IMR-90 (cell line): Measurements from ENCODE around the gene HMGXB3. TPM values are rescaled to one million over a fixed set of nuclear protein-coding genes. Genes with fewer than 3 reads are reported as not detected.

ENCODE experiments used
- ATAC-seq: fragments of 200-7000 bp; cut with Tn5 transposase; 2 replicates; pipeline ENCODE4 v1.9.1; 2020; ENCODE audit warnings: low read depth, mild to moderate bottlenecking, moderate library complexity
- BruUV-seq: library from RNA; stranded (reverse); fragments of 400-500 nt; replicated peaks from 2 replicates; lab custom pipeline; 2021; lab: Mats Ljungman, UMichigan
- CTCF ChIA-PET: fragments of 300-600 bp; formaldehyde crosslinking; extraction: SDS; loops from one replicate; lab custom pipeline; 2021; ENCODE audit warnings: antibody characterized with exemption; lab: Yijun Ruan, JAX
- POLR2A ChIA-PET: fragments of 300-600 bp; sonication (Branson Sonifier 250); formaldehyde crosslinking; loops from one replicate; lab custom pipeline; 2022; ENCODE audit warnings: antibody characterized with exemption; ENCODE audit not compliant: unreplicated experiment; lab: Charles Lee
- DNase-seq: peaks from one replicate; pipeline ENCODE4 v3.0.0; 2013
- H2AFZ ChIP-seq: replicated peaks from 2 replicates; pipeline ENCODE3; 2013; ENCODE audit warnings: low read length, mild to moderate bottlenecking; ENCODE audit not compliant: poor library complexity
- H2AK5ac ChIP-seq: 2 replicates; pipeline ENCODE4 v1.6.1; 2013; ENCODE audit warnings: low read depth, low read length, inconsistent platforms
- H2AK9ac ChIP-seq: replicated peaks from 2 replicates; pipeline ENCODE3; 2013; ENCODE audit warnings: mild to moderate bottlenecking, low read depth, low read length, moderate library complexity; ENCODE audit not compliant: poor library complexity
- H2BK120ac ChIP-seq: 2 replicates; pipeline ENCODE4 v1.6.1; 2013; ENCODE audit warnings: low read depth, low read length, inconsistent platforms
- H2BK15ac ChIP-seq: 3 replicates; pipeline ENCODE4 v1.6.1; 2013; ENCODE audit warnings: low read depth, low read length, inconsistent platforms
- H2BK20ac ChIP-seq: 2 replicates; pipeline ENCODE4 v1.6.1; 2013; ENCODE audit warnings: low read depth, mild to moderate bottlenecking, inconsistent platforms, low read length, moderate library complexity
- H2BK5ac ChIP-seq: 2 replicates; pipeline ENCODE4 v1.6.1; 2013; ENCODE audit warnings: mild to moderate bottlenecking, low read depth, low read length, inconsistent platforms; ENCODE audit not compliant: poor library complexity, severe bottlenecking
- H3K14ac ChIP-seq: replicated peaks from 2 replicates; pipeline ENCODE4 v1.6.1; 2013; ENCODE audit warnings: low read depth, low read length, inconsistent platforms
- H3K18ac ChIP-seq: 2 replicates; pipeline ENCODE4 v1.6.1; 2013; ENCODE audit warnings: low read depth, low read length, control low read depth
- H3K23ac ChIP-seq: 2 replicates; pipeline ENCODE4 v1.6.1; 2013; ENCODE audit warnings: low read depth, low read length, inconsistent platforms
- H3K27ac ChIP-seq: 2 replicates; pipeline ENCODE4 v1.5.1; 2013; ENCODE audit warnings: mild to moderate bottlenecking, control low read depth, low read length; ENCODE audit not compliant: insufficient read depth
- H3K27me3 ChIP-seq: 2 replicates; pipeline ENCODE4 v1.6.1; 2013; ENCODE audit warnings: low read length; ENCODE audit not compliant: control insufficient read depth, insufficient read depth
- H3K36me3 ChIP-seq: 2 replicates; pipeline ENCODE4 v1.6.1; 2013; ENCODE audit warnings: low read length, mixed read lengths; ENCODE audit not compliant: control insufficient read depth, insufficient read depth
- H3K4ac ChIP-seq: 2 replicates; pipeline ENCODE4 v1.6.1; 2013; ENCODE audit warnings: low read depth, low read length, inconsistent platforms
- H3K4me1 ChIP-seq: 2 replicates; pipeline ENCODE4 v1.6.1; 2013; ENCODE audit warnings: low read length, mixed read lengths; ENCODE audit not compliant: control insufficient read depth, insufficient read depth
- H3K4me2 ChIP-seq: 2 replicates; pipeline ENCODE4 v1.6.1; 2013; ENCODE audit warnings: low read depth, mild to moderate bottlenecking, control low read depth, low read length, moderate library complexity
- H3K4me3 ChIP-seq: 2 replicates; pipeline ENCODE4 v1.5.1; 2013; ENCODE audit warnings: low read depth, mild to moderate bottlenecking, control low read depth, low read length, moderate library complexity; ENCODE audit not compliant: insufficient read depth
- H3K56ac ChIP-seq: 2 replicates; pipeline ENCODE4 v1.6.1; 2013; ENCODE audit warnings: low read length, inconsistent platforms; ENCODE audit not compliant: insufficient read depth; ENCODE audit errors: extremely low read depth
- H3K79me1 ChIP-seq, 2 experiments: 2 replicates each; pipeline ENCODE4 v1.6.1; 2013; ENCODE audit warnings: low read length in 2 of 2, inconsistent platforms in 1 of 2, low read depth in 1 of 2
- H3K9ac ChIP-seq: 2 replicates; pipeline ENCODE4 v1.6.1; 2013; ENCODE audit warnings: low read depth, low read length, control low read depth
- H3K9me1 ChIP-seq: 2 replicates; pipeline ENCODE4 v1.6.1; 2013; ENCODE audit warnings: low read length, inconsistent platforms; ENCODE audit not compliant: insufficient read depth
- H3K9me3 ChIP-seq: 2 replicates; pipeline ENCODE4 v1.6.1; 2013; ENCODE audit warnings: low read length; ENCODE audit not compliant: control insufficient read depth, insufficient read depth
- H4K20me1 ChIP-seq: 2 replicates; pipeline ENCODE4 v1.6.1; 2013; ENCODE audit warnings: low read length, inconsistent platforms; ENCODE audit not compliant: insufficient read depth
- H4K5ac ChIP-seq: 2 replicates; pipeline ENCODE4 v1.6.1; 2013; ENCODE audit warnings: mild to moderate bottlenecking, low read depth, low read length, control low read depth
- H4K8ac ChIP-seq, 2 experiments: 2 replicates each; pipeline ENCODE4 v1.6.1; 2013; ENCODE audit warnings: low read depth in 2 of 2, low read length in 2 of 2, control low read depth in 1 of 2, inconsistent platforms in 1 of 2
- H4K91ac ChIP-seq: 2 replicates; pipeline ENCODE4 v1.6.1; 2013; ENCODE audit warnings: low read depth, low read length, inconsistent platforms; ENCODE audit not compliant: insufficient read depth
- BHLHE40 ChIP-seq: fragments of 150-350 bp; IDR thresholded peaks from 2 replicates; pipeline ENCODE4 v1.6.1; 2016; ENCODE audit warnings: mild to moderate bottlenecking, low read depth, low read length
- CHD1 ChIP-seq: IDR thresholded peaks from 2 replicates; pipeline ENCODE4 v1.6.1; 2012; ENCODE audit warnings: low read depth, low read length, improper control_type of control experiment
- FOS ChIP-seq: fragments of 150-350 bp; IDR thresholded peaks from 2 replicates; pipeline ENCODE4 v1.6.1; 2016; ENCODE audit warnings: low read depth, low read length
- MAFK ChIP-seq: IDR thresholded peaks from 2 replicates; pipeline ENCODE4 v1.6.1; 2012; ENCODE audit warnings: low read depth, low read length, improper control_type of control experiment
- MAZ ChIP-seq: IDR thresholded peaks from 2 replicates; pipeline ENCODE4 v1.6.1; 2012; ENCODE audit warnings: low read depth, mild to moderate bottlenecking, low read length, improper control_type of control experiment, moderate library complexity, borderline replicate concordance
- NFE2L2 ChIP-seq: fragments of 150-350 bp; IDR thresholded peaks from 2 replicates; pipeline ENCODE4 v1.6.1; 2016; ENCODE audit warnings: low read depth, mild to moderate bottlenecking, low read length
- POLR2A ChIP-seq: IDR thresholded peaks from 2 replicates; pipeline ENCODE4 v1.6.1; 2012; ENCODE audit warnings: mild to moderate bottlenecking, low read depth, low read length
- RCOR1 ChIP-seq: IDR thresholded peaks from 2 replicates; pipeline ENCODE4 v1.6.1; 2012; ENCODE audit warnings: mild to moderate bottlenecking, low read length, improper control_type of control experiment; ENCODE audit not compliant: insufficient replicate concordance
- RFX5 ChIP-seq: IDR thresholded peaks from 2 replicates; pipeline ENCODE4 v1.8.0; 2012; ENCODE audit warnings: low read depth, mild to moderate bottlenecking, low read length, moderate library complexity
- SMC3 ChIP-seq: fragments of 150-350 bp; IDR thresholded peaks from 2 replicates; pipeline ENCODE4 v1.6.1; 2016; ENCODE audit warnings: low read depth, mild to moderate bottlenecking, antibody characterized with exemption, low read length, moderate library complexity
- dilution Hi-C: fragments of 300-500 bp; cut with HindIII; formaldehyde crosslinking; loops from one replicate; pipeline ENCODE4 v1.14.3; 2018; ENCODE audit warnings: low sequenced_read_pairs; ENCODE audit not compliant: unreplicated experiment
- in situ Hi-C: fragments of 300-500 bp; cut with MboI; formaldehyde crosslinking; loops from 3 replicates; pipeline ENCODE4 v1.14.3; 2019; ENCODE audit warnings: low sequenced_read_pairs, inconsistent platforms, mixed read lengths
- intact Hi-C: fragments of 100-400 bp; cut with micrococcal nuclease; formaldehyde crosslinking; loops from 2 replicates; pipeline ENCODE4 v1.10.0; 2022
- polyA plus RNA-seq, 3 experiments: library from polyadenylated mRNA; depleted of rRNA; stranded (reverse); fragments of >200 nt; gene quantifications; 2 replicates each; pipeline ENCODE4 v1.2.3, GENCODE V29; 2012; ENCODE audit warnings: low replicate concordance in 1 of 3
- total RNA-seq: library from RNA; depleted of rRNA; stranded (reverse); fragments of >200 nt; gene quantifications from 2 replicates; pipeline ENCODE4 v1.2.3, GENCODE V29; 2012
- TF ChIP-seq, protein P1 (sequence below): fragments of 150-350 bp; IDR thresholded peaks from 2 replicates; pipeline ENCODE4 v1.6.1; 2017; ENCODE audit warnings: mild to moderate bottlenecking, antibody characterized with exemption, low read length, low read depth
- TF ChIP-seq, protein P2 (sequence below): conservative IDR thresholded peaks from 2 replicates; pipeline ENCODE4 v1.5.1; 2012; ENCODE audit warnings: mild to moderate bottlenecking, low read depth, low read length, improper control_type of control experiment

Gene HMGXB3
- total and polyA plus RNA-seq, 2 of the 4 experiments (the other 2 are of a cell fraction): 27.6 to 30.6 TPM

DNA sequence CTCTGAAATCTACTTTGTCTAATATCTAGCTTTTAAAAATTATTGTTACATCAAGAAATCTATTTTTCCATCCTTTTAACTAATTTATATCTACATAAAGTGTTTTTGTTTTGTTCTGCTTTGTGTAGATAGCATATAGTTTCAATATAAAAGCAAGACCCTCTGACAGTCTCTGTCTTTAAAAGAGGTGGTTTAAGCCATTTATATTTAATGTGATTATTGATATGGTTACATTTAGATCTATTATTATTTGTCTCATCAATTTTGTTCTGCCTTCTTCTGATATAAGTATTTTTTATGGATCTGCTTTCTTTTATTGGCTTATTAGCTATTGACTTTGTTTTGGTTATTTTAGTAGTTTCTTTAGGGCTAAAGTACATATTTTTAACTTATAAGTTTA lies 16.0 kb downstream of the HMGXB3 start:
- Histone ChIP-seq H3K56ac (no peak overlapping the region), H3K23ac (no peak overlapping the region), H4K8ac (no peak overlapping the region), H2AK5ac (no peak overlapping the region), H3K9me1 (peaks cover 5% of the 10 kb centered on the region), H3K4me3 (no peak overlapping the region), H4K91ac (no peak overlapping the region), H3K9me3 (peaks cover 13% of the 10 kb centered on the region), H3K18ac (no peak overlapping the region), H2BK5ac (no peak overlapping the region), H3K27me3 (no peaks in the 10 kb centered on the region), H3K14ac (no peak overlapping the region), H2BK15ac (no peak overlapping the region), H3K4me1 (peaks cover 3% of the 10 kb centered on the region; the same call in 1 of the 2 replicates), H3K4ac (no peak overlapping the region), H3K4me2 (no peak overlapping the region), H2AK9ac (no peak overlapping the region), H3K9ac (no peak overlapping the region), H4K20me1 (peaks cover 3% of the 10 kb centered on the region; the same call in 1 of the 2 replicates), H3K27ac (no peak overlapping the region), H3K36me3 (peaks cover 37% of the 10 kb centered on the region), H2AFZ (no peak overlapping the region), H2BK120ac (no peak overlapping the region), H4K5ac (no peak overlapping the region), H3K79me1 (peaks cover 33 to 43% of the 10 kb centered on the region in 2 experiments), H2BK20ac (no peak overlapping the region)
- intact Hi-C loops: no loop called here
- BruUV-seq: no TSS peak
- no peak for TF ChIP-seq NFE2L2
- no peak for TF ChIP-seq CHD1
- TF ChIP-seq MAZ: no peak
- TF ChIP-seq SMC3: no peak
- TF ChIP-seq POLR2A: no peak
- TF ChIP-seq MAFK: no peak
- TF ChIP-seq RCOR1: no peak
- TF ChIP-seq, protein P1, sequence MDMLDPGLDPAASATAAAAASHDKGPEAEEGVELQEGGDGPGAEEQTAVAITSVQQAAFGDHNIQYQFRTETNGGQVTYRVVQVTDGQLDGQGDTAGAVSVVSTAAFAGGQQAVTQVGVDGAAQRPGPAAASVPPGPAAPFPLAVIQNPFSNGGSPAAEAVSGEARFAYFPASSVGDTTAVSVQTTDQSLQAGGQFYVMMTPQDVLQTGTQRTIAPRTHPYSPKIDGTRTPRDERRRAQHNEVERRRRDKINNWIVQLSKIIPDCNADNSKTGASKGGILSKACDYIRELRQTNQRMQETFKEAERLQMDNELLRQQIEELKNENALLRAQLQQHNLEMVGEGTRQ: no peak
- no peak for TF ChIP-seq BHLHE40
- no peak for TF ChIP-seq FOS
- TF ChIP-seq RFX5: no peak
- TF ChIP-seq, protein P2, sequence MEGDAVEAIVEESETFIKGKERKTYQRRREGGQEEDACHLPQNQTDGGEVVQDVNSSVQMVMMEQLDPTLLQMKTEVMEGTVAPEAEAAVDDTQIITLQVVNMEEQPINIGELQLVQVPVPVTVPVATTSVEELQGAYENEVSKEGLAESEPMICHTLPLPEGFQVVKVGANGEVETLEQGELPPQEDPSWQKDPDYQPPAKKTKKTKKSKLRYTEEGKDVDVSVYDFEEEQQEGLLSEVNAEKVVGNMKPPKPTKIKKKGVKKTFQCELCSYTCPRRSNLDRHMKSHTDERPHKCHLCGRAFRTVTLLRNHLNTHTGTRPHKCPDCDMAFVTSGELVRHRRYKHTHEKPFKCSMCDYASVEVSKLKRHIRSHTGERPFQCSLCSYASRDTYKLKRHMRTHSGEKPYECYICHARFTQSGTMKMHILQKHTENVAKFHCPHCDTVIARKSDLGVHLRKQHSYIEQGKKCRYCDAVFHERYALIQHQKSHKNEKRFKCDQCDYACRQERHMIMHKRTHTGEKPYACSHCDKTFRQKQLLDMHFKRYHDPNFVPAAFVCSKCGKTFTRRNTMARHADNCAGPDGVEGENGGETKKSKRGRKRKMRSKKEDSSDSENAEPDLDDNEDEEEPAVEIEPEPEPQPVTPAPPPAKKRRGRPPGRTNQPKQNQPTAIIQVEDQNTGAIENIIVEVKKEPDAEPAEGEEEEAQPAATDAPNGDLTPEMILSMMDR: no peak
- in situ Hi-C loops: no loop called here
- ChIA-PET CTCF (interaction anchor here (1.0 kb wide), 1 partner anchor 183 kb away, joined by 3 read pairs; no protein-coding TSS in a partner anchor), POLR2A (no interaction called here)
- DNase-seq: no peak
- dilution Hi-C loops: no loop called here
- ATAC-seq: no peak
